HuH-7.5 (cell line): ENCODE measurements around the gene ZNF322.

ENCODE experiments used
- DNase-seq: peaks from one replicate; pipeline ENCODE4 v3.0.0; 2011; ENCODE audit warnings: low spot score

The ZNF322 gene

GRCh38 chr6:26588965-26589364 is 70.6 kb downstream of the ZNF322 start:
- no peak for DNase-seq
